ACC112 (cell line): Measurements from ENCODE around the gene ZDHHC19.

Source experiments
- H2AFZ ChIP-seq: fragments of 200-600 bp; sonication (generic); one replicate; pipeline ENCODE4 v1.6.0; 2017; ENCODE audit warnings: antibody characterized with exemption, low read length; ENCODE audit not compliant: unreplicated experiment
- H3K27ac ChIP-seq: fragments of 200-600 bp; sonication (generic); 2 replicates; pipeline ENCODE4 v1.5.1; 2014; ENCODE audit warnings: low read depth, mild to moderate bottlenecking, antibody characterized with exemption, low read length, moderate library complexity
- H3K27me3 ChIP-seq: fragments of 200-600 bp; sonication (generic); 2 replicates; pipeline ENCODE4 v1.6.1; 2014; ENCODE audit warnings: mild to moderate bottlenecking, antibody characterized with exemption, low read length, moderate library complexity, mixed read lengths; ENCODE audit not compliant: insufficient read depth
- H3K36me3 ChIP-seq: fragments of 200-600 bp; sonication (generic); 2 replicates; pipeline ENCODE4 v1.6.1; 2016; ENCODE audit warnings: mild to moderate bottlenecking, antibody characterized with exemption, low read length, moderate library complexity, mixed read lengths; ENCODE audit not compliant: insufficient read depth
- H3K4me1 ChIP-seq: fragments of 200-600 bp; sonication (generic); one replicate; pipeline ENCODE4 v1.6.1; 2016; ENCODE audit warnings: low read length, mixed read lengths; ENCODE audit not compliant: insufficient read depth, unreplicated experiment, control insufficient read depth
- H3K4me3 ChIP-seq: fragments of 200-600 bp; sonication (generic); 2 replicates; pipeline ENCODE4 v1.5.1; 2014; ENCODE audit warnings: mild to moderate bottlenecking, low read depth, low read length
- H3K79me2 ChIP-seq: fragments of 200-600 bp; sonication (generic); one replicate; pipeline ENCODE4 v1.6.0; 2016; ENCODE audit warnings: low read length; ENCODE audit not compliant: control insufficient read depth, unreplicated experiment, insufficient read depth

ZDHHC19 gene

DNA sequence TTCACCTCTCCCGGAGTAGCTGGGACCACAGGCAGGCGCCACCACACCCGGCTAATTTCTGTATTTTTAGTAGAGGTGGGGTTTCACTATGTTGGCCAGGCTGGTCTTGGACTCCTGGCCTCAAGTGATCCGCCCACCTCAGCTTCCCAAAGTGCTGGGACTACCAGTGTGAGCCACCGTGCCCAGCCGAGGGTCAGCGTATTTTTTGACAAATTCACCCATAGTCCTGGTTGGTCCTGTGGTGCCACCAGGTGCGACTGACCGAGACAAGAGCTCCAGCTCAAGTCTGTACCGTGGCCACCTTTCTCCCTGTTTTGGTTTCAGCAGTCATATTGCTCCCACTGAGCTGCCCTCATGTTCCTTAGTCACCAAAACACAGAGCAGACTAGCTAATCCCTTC is 13.9 kb upstream of the ZDHHC19 start:
- H2AFZ ChIP-seq, result no peak overlapping the region
- H3K36me3 ChIP-seq, result no peaks in the 10 kb centered on the region
- H3K4me1 ChIP-seq, result peaks cover under 1% of the 10 kb centered on the region
- no peak overlapping the region for H3K27ac ChIP-seq
- H3K79me2 ChIP-seq, result no peaks in the 10 kb centered on the region
- H3K27me3 ChIP-seq, result no peaks in the 10 kb centered on the region
- H3K4me3 ChIP-seq, result no peak overlapping the region

DNA sequence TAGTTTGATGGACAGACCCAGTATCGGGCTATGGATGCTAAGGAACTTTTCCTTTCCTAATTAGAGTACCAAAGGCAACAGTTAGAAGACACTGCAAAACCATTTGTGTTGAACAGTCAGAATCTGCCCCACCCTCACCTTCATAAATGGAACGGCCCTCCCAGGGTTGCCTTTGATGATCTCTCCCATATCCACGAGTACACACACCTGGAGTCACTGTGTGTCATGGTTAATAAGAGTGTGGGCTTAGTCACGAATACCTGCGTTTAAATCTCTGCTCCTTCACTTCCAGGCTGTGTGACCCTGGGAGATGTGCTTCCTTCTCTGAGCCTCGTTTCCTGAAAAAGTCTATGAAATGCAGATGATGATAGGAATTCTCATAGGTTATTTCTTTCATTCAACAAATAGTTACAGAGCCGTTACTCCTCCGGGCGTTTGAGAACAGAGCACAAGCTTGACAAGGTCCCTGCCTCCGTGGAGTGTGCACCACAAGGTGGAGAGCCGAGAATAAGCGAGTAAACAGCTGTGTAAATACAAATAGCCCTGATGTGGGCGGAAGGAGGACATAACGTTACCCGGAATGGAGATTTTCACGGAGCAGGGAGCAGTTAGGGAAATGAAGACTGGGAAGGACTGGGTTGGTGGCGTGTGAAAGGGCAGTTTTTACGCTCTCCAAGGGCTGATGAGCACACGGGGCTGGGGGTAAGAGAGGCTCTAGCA is 11.8 kb upstream of the ZDHHC19 start:
- Histone ChIP-seq H3K4me3 (no peak overlapping the region), H2AFZ (no peak overlapping the region), H3K36me3 (no peaks in the 10 kb centered on the region), H3K27ac (no peak overlapping the region), H3K79me2 (no peaks in the 10 kb centered on the region), H3K27me3 (no peaks in the 10 kb centered on the region), H3K4me1 (peaks cover 13% of the 10 kb centered on the region)

GRCh38 chr3:196220991-196221390 is 9.8 kb upstream of the ZDHHC19 start:
- Histone ChIP-seq H3K79me2 (no peaks in the 10 kb centered on the region), H3K27ac (no peak overlapping the region), H3K4me3 (no peak overlapping the region), H3K36me3 (no peaks in the 10 kb centered on the region), H3K27me3 (no peaks in the 10 kb centered on the region), H3K4me1 (peaks cover 15% of the 10 kb centered on the region), H2AFZ (no peak overlapping the region)

DNA sequence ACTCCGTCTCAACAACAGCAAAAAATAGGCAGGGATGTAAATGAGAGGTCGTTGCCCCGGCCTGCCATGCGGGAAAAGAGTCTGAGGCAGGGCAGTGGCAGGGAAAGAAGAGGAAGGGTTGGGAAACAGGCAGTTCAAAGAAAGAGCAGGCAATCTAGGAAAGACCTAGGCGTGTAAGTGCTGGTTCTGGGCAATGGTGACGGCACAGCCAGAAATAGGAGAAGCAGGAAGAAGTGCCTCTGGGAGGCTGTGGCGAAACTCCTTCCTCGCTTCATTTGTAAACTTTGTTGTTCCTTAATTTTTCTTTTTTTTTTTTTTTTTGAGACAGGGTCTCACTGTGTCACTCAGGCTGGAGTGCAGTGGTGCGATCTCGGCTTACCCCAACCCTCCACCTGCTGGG is 9.4 kb upstream of the ZDHHC19 start:
- Histone ChIP-seq H2AFZ (no peak overlapping the region), H3K27ac (no peak overlapping the region), H3K4me3 (no peak overlapping the region), H3K4me1 (peaks cover 15% of the 10 kb centered on the region), H3K27me3 (no peaks in the 10 kb centered on the region), H3K36me3 (no peaks in the 10 kb centered on the region), H3K79me2 (no peaks in the 10 kb centered on the region)

DNA sequence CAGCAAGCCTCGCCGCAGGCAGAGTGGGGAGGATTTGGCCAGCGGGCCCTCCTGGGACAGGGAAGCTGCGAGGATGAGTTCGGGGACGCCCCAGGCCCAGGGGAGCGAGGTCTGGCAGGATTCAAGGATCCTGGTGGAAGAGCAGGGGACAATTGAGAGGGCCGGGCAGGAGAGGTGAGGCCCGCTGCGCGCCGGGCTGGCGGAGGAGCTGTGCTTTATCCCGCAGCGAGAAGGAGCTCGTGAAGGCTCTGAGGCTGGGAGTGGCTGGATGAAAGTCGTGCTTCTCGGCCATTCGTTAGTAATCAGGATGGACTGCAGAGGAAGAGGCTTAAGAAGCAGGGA is 8.7 kb upstream of the ZDHHC19 start:
- peak overlapping the region; percentile 70 for H3K4me3 ChIP-seq

DNA sequence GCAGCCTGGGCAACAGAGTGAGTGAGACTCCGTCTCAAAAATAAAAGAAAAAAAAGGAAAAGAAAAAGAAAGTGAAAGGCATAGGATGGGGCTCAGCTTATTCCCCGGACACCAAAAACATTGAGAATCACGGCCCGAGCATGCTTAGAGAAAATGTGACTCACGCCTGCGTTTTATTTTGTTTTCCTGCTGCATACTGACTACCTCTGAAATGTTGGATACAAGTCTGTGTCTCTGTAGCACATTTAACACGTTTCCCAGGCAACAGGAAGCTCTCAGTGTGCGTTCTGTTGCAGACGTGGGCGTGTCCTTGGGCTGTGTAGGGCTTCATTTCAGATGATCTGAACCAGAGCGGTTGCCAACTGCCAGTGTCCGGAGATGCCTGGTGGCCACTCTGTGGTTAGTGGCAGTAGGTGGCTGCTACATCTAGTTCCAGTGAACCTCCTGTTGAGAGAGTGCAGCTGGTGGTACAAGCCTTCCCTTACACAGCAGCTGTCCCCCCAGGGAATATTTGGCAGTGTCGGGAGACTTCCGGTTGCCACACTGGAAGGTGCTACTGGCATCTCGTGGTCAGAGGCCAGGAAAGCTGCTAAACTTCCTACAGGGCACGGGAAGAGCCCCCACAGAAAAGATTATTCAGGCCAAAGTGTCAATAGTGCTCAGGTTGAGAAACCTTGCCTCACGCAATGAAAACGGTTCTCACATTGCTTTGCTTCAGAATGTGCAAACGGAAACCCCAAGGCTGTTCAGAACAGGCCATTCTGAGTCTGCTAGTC is 8.2 kb upstream of the ZDHHC19 start:
- H3K27ac ChIP-seq, result peak overlapping the region; percentile 63
- no peaks in the 10 kb centered on the region for H3K27me3 ChIP-seq
- H3K36me3 ChIP-seq, result no peaks in the 10 kb centered on the region
- H3K4me1 ChIP-seq, result peaks cover 15% of the 10 kb centered on the region
- peak overlapping the region; percentile 70 for H3K4me3 ChIP-seq
- peak overlapping the region; percentile 61 for H2AFZ ChIP-seq
- no peaks in the 10 kb centered on the region for H3K79me2 ChIP-seq

More for the DNA sequence above, 8.7 kb upstream of the ZDHHC19 start:
- H2AFZ ChIP-seq, result peak overlapping the region; percentile 61
- H3K27ac ChIP-seq, result peak overlapping the region; percentile 63
- H3K4me1 ChIP-seq, result peaks cover 15% of the 10 kb centered on the region
- H3K79me2 ChIP-seq, result no peaks in the 10 kb centered on the region
- H3K36me3 ChIP-seq, result no peaks in the 10 kb centered on the region
- no peaks in the 10 kb centered on the region for H3K27me3 ChIP-seq

GRCh38 chr3:196218155-196218712 is 7.0 kb upstream of the ZDHHC19 start:
- Histone ChIP-seq H3K27ac (peak overlapping the region; percentile 63), H3K79me2 (no peaks in the 10 kb centered on the region), H3K4me1 (peaks cover 15% of the 10 kb centered on the region), H3K4me3 (peak overlapping the region; percentile 70), H3K36me3 (no peaks in the 10 kb centered on the region), H3K27me3 (no peaks in the 10 kb centered on the region), H2AFZ (peak overlapping the region; percentile 48)

GRCh38 chr3:196217307-196218154 is 6.3 kb upstream of the ZDHHC19 start:
- Histone ChIP-seq H3K4me1 (peaks cover 15% of the 10 kb centered on the region), H3K27me3 (no peaks in the 10 kb centered on the region), H2AFZ (no peak overlapping the region), H3K27ac (no peak overlapping the region), H3K4me3 (no peak overlapping the region), H3K79me2 (no peaks in the 10 kb centered on the region), H3K36me3 (no peaks in the 10 kb centered on the region)

DNA sequence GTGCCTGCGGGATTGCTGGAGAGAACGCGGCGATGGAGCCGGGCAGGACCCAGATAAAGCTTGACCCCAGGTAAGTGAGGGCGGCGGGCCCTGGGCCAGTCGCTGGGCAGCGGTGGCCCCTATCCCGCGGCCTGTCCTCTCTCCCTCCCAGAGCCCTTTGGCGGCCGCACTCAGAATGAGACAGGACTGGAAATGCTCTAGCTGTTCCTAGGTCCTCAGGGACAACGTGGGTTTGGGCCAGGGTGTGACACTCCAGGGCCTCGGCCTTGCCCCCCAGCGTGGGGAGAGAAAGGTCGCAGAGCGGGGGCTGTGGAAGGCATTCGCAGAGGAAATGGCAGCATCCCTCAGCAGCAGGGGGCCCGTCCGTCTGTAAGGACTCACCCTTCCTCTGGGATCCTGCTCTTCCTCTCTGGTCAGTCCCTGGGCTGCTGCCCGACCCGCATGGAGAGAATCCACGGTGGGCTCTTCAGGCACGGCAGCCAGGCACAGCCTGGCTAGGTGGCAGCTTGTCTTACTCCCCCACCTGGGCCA is 5.5 kb upstream of the ZDHHC19 start:
- Histone ChIP-seq H2AFZ (no peak overlapping the region), H3K27ac (no peak overlapping the region), H3K4me1 (peaks cover 15% of the 10 kb centered on the region), H3K79me2 (no peaks in the 10 kb centered on the region), H3K36me3 (no peaks in the 10 kb centered on the region), H3K4me3 (no peak overlapping the region), H3K27me3 (no peaks in the 10 kb centered on the region)

GRCh38 chr3:196216089-196216564 is 4.9 kb upstream of the ZDHHC19 start, which contains the start of gene SLC51A:
SLC51A (plus strand) TSS chr3:196216534; CDS start chr3:196216713, 179 bp downstream.
- no peak within 1 kb of the TSS for H3K27ac ChIP-seq
- no peak within 1 kb of the TSS for H2AFZ ChIP-seq
- peaks cover 15% of the 10 kb centered on the region for H3K4me1 ChIP-seq
- H3K36me3 ChIP-seq, result no peaks in the 10 kb centered on the region
- H3K4me3 ChIP-seq, result no peak within 1 kb of the TSS
- H3K27me3 ChIP-seq, result no peaks in the 10 kb centered on the region
- no peaks in the 10 kb centered on the region for H3K79me2 ChIP-seq
